ENCODE data around the gene NELL1. TPM values are rescaled to one million over a fixed set of nuclear protein-coding genes. Genes with fewer than 3 reads are reported as not detected.

Gene NELL1
- total RNA-seq, 1 donor from 2014 or later: 0.29 TPM

DNA sequence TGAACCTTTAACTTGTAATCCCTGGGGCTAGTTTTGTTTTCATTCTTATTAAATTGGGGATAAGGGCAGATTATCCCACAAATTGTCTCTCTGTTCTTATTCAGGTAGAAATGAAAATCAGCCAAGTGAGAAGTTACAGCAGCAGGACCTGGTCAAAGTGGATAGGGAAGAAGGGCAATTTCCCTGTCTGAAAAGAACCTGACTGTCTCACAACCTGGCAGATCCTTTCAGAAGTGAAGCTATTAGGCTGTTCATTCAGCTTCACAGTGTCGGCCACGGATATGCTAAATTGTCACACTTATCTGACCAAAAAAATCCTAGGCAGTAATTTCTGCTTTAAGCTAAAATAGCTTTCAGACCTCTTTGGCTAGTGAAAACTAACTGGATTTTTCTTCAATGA is 810.9 kb downstream of the NELL1 start:
- DNase-seq: no peak
- no peak overlapping the region for H3K27ac Mint-ChIP-seq (ENCODE audit: unreplicated experiment)
- no peak overlapping the region for H3K4me3 Mint-ChIP-seq (ENCODE audit: unreplicated experiment)
- H3K9me3 Mint-ChIP-seq (ENCODE audit: unreplicated experiment): no peaks in the 10 kb centered on the region
- no peaks in the 10 kb centered on the region for H3K27me3 Mint-ChIP-seq (ENCODE audit: unreplicated experiment)
- no peaks in the 10 kb centered on the region for H3K4me1 Mint-ChIP-seq (ENCODE audit: low read depth, unreplicated experiment)
- no peaks in the 10 kb centered on the region for H3K36me3 Mint-ChIP-seq (ENCODE audit: unreplicated experiment)
- TF ChIP-seq, protein P1, sequence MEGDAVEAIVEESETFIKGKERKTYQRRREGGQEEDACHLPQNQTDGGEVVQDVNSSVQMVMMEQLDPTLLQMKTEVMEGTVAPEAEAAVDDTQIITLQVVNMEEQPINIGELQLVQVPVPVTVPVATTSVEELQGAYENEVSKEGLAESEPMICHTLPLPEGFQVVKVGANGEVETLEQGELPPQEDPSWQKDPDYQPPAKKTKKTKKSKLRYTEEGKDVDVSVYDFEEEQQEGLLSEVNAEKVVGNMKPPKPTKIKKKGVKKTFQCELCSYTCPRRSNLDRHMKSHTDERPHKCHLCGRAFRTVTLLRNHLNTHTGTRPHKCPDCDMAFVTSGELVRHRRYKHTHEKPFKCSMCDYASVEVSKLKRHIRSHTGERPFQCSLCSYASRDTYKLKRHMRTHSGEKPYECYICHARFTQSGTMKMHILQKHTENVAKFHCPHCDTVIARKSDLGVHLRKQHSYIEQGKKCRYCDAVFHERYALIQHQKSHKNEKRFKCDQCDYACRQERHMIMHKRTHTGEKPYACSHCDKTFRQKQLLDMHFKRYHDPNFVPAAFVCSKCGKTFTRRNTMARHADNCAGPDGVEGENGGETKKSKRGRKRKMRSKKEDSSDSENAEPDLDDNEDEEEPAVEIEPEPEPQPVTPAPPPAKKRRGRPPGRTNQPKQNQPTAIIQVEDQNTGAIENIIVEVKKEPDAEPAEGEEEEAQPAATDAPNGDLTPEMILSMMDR (IDR thresholded peaks at IDR 0.05; ENCODE audit: partially characterized antibody, unreplicated experiment): no peak

DNA sequence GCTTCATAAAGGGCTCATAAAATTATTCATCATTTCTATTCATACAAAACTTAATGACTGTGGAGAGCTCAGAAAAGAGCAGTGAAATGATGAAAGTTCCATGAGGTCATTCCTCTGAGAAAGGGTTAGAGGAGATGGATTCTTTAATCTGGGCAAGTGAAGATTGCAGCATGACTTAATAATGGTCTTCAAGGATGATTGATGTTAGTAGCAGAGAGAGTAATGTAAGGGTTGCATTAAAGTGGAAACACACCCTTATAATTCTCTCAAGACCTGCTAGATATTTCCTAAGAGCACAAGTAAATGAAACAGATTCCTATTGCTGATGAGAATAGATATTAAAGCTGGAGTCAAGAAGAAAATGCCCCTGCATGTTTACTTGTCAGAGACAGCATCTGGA is 811.9 kb downstream of the NELL1 start:
- TF ChIP-seq, protein P1 (IDR thresholded peaks at IDR 0.05; ENCODE audit: partially characterized antibody, unreplicated experiment): no peak
- H3K9me3 Mint-ChIP-seq (ENCODE audit: unreplicated experiment): no peaks in the 10 kb centered on the region
- H3K36me3 Mint-ChIP-seq (ENCODE audit: unreplicated experiment): no peaks in the 10 kb centered on the region
- H3K4me3 Mint-ChIP-seq (ENCODE audit: unreplicated experiment): no peak overlapping the region
- H3K4me1 Mint-ChIP-seq (ENCODE audit: low read depth, unreplicated experiment): no peaks in the 10 kb centered on the region
- no peak overlapping the region for H3K27ac Mint-ChIP-seq (ENCODE audit: unreplicated experiment)
- DNase-seq: no peak
- H3K27me3 Mint-ChIP-seq (ENCODE audit: unreplicated experiment): no peaks in the 10 kb centered on the region

DNA sequence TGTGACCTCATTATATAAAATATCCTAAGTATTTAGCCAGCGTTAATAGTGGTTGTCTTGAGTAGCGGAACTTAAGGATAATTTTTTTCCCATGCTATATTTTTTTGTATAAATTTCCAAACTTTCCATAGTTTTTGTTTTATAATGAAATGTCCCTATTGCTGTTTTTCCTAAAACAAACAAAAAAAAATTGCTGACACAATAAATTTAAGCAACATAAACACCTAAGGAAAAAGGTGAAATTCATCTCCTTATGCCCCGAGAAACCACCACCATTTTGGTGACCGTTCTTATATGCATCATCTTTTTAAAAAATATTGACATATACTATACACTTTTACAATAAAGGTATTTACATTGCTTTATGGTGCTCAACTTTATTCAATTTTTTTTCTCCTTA is 814.7 kb downstream of the NELL1 start:
- TF ChIP-seq, protein P1 (IDR thresholded peaks at IDR 0.05; ENCODE audit: partially characterized antibody, unreplicated experiment): no peak
- Mint-ChIP-seq H3K27me3 (ENCODE audit: unreplicated experiment) (no peaks in the 10 kb centered on the region), H3K4me3 (ENCODE audit: unreplicated experiment) (no peak overlapping the region), H3K9me3 (ENCODE audit: unreplicated experiment) (no peaks in the 10 kb centered on the region), H3K4me1 (ENCODE audit: low read depth, unreplicated experiment) (no peaks in the 10 kb centered on the region), H3K36me3 (ENCODE audit: unreplicated experiment) (no peaks in the 10 kb centered on the region), H3K27ac (ENCODE audit: unreplicated experiment) (no peak overlapping the region)
- DNase-seq: no peak

DNA sequence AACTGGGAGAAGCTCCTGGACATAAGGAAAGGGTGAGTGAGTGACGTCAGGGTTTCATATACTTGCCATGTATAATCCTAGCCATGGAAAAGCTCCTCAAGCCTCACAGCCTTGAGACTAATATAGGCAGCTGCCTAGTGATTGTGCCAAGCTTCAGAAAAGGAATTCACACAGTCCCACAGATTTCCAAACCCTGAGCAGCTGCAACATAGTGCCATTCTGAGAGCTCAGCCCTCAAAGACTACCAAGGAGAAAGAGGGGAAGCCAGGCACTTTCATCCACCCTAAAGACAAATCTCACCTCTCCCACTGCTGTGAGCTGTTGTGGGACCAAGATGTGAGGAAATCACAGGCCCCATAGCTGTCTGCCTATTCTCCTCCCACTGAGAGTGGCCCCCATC is 815.6 kb downstream of the NELL1 start:
- TF ChIP-seq, protein P1 (IDR thresholded peaks at IDR 0.05; ENCODE audit: partially characterized antibody, unreplicated experiment): no peak
- no peak overlapping the region for H3K27ac Mint-ChIP-seq (ENCODE audit: unreplicated experiment)
- H3K4me1 Mint-ChIP-seq (ENCODE audit: low read depth, unreplicated experiment): no peaks in the 10 kb centered on the region
- H3K9me3 Mint-ChIP-seq (ENCODE audit: unreplicated experiment): peaks cover 2% of the 10 kb centered on the region
- H3K4me3 Mint-ChIP-seq (ENCODE audit: unreplicated experiment): no peak overlapping the region
- no peaks in the 10 kb centered on the region for H3K27me3 Mint-ChIP-seq (ENCODE audit: unreplicated experiment)
- H3K36me3 Mint-ChIP-seq (ENCODE audit: unreplicated experiment): no peaks in the 10 kb centered on the region
- DNase-seq: no peak

DNA sequence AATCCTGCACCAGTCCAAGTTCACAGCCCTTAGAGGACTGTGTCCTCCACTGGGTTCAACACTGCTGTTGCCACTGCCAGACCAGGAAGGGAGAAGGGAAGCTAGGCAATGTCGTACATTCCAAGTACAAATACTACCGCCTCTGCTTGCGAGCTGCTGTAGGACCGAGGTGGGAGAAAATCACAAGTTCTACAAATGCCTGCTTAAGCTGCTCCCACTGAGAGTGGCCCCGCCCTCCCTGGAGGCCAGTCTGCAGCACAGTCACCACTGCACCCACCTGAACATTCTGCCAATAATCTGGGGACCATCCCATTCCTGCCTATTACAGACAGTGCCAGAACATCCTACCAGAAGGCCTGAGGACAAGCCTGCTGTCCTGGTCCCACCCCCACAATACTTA is 816.0 kb downstream of the NELL1 start:
- DNase-seq: no peak
- no peak overlapping the region for H3K27ac Mint-ChIP-seq (ENCODE audit: unreplicated experiment)

More for the DNA sequence above, 816.0 kb downstream of the NELL1 start:
- TF ChIP-seq, protein P1 (IDR thresholded peaks at IDR 0.05; ENCODE audit: partially characterized antibody, unreplicated experiment): no peak
- Mint-ChIP-seq H3K4me1 (ENCODE audit: low read depth, unreplicated experiment) (no peaks in the 10 kb centered on the region), H3K9me3 (ENCODE audit: unreplicated experiment) (peaks cover 5% of the 10 kb centered on the region), H3K4me3 (ENCODE audit: unreplicated experiment) (no peak overlapping the region), H3K36me3 (ENCODE audit: unreplicated experiment) (no peaks in the 10 kb centered on the region), H3K27me3 (ENCODE audit: unreplicated experiment) (no peaks in the 10 kb centered on the region)
